ENCODE data around the gene PIK3R2. TPM values are rescaled to one million over a fixed set of nuclear protein-coding genes. Genes with fewer than 3 reads are reported as not detected.
A peak's percentile ranks its signal among the peaks of the same experiment; 100 is the strongest.

Gene PIK3R2
- total and polyA plus RNA-seq, 2 of the 13 experiments (the other 11 are each of a cell fraction or from before 2014, with no cell fraction given) = 18.6 to 25.3 TPM

DNA sequence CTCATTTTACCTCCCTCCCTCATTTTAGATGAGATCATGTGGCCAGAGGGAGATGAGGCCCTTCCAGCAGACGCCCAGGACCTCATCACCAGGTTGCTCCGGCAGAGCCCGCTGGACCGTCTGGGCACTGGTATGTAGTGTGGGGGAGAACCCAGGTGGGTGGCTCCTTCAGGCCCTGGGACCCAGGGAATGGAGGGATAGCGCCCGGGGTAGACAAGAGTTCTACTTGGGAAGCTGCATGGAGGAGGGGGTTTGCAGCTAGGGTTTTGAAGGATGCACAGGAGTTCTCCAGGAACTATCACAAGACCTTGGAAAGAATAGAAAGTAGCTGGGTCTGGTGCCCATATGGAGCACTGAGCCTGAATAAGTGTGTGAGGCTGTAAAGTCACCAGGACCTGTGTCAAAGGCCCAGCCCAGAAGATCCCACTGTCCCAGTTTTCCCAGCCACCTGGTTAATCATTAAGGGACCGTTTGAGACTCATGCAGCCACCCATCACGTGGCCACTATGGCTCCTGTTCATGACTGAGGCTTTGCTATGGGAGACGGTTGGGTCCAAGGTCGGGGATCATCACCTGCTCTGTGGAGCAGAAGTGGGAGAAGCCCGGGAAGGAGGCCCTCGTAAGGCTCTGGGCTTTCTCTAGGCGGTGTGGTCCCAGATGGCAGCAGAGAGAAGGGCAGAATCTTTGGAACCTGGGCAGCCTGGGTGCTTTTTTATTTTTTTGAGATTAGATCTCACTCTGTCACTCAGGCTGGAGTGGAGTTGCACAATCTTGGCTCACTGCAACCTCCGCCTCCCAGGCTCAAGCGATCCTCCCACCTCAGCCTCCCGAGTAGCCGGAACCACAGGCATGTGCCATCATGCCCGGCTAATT is 17.0 kb upstream of the PIK3R2 start (continued):
- TF ChIP-seq, protein P1, sequence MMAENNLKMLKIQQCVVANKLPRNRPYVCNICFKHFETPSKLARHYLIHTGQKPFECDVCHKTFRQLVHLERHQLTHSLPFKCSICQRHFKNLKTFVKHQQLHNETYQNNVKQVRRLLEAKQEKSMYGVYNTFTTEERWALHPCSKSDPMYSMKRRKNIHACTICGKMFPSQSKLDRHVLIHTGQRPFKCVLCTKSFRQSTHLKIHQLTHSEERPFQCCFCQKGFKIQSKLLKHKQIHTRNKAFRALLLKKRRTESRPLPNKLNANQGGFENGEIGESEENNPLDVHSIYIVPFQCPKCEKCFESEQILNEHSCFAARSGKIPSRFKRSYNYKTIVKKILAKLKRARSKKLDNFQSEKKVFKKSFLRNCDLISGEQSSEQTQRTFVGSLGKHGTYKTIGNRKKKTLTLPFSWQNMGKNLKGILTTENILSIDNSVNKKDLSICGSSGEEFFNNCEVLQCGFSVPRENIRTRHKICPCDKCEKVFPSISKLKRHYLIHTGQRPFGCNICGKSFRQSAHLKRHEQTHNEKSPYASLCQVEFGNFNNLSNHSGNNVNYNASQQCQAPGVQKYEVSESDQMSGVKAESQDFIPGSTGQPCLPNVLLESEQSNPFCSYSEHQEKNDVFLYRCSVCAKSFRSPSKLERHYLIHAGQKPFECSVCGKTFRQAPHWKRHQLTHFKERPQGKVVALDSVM (CRISPR knock-in tag; IDR thresholded peaks at IDR 0.05) = peak; percentile 100
- TF ChIP-seq ZNF142 (CRISPR knock-in tag; IDR thresholded peaks at IDR 0.05) (peak; percentile 75; the same call in 1 of the 2 replicates), ZNF30 (CRISPR knock-in tag; IDR thresholded peaks at IDR 0.05) (no peak), ZNF160 (CRISPR knock-in tag; IDR thresholded peaks at IDR 0.05) (no peak), RAD51 (IDR thresholded peaks at IDR 0.05; ENCODE audit: borderline replicate concordance) (peak; percentile 83), SP5 (CRISPR knock-in tag; IDR thresholded peaks at IDR 0.05; ENCODE audit: borderline replicate concordance, low read depth) (peak; percentile 16; the same call in 1 of the 2 replicates), ZNF503 (CRISPR knock-in tag; IDR thresholded peaks at IDR 0.05) (peak; percentile 80)
- TF ChIP-seq, protein P2, sequence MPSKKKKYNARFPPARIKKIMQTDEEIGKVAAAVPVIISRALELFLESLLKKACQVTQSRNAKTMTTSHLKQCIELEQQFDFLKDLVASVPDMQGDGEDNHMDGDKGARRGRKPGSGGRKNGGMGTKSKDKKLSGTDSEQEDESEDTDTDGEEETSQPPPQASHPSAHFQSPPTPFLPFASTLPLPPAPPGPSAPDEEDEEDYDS (CRISPR knock-in tag; IDR thresholded peaks at IDR 0.05) = peak; percentile 87
